Activated naive CD8-positive, alpha-beta T cell treated with anti-CD3 and anti-CD28 coated beads for 36 hours (primary cell): ENCODE data around the gene ROMO1. TPM values are rescaled to one million over a fixed set of nuclear protein-coding genes. Genes with fewer than 3 reads are reported as not detected.
"Not testable (repeated sequence)": the region's sequence is repeated elsewhere in the genome, so short reads cannot be mapped to it uniquely, and the experiment has no call there.

ENCODE experiments used
- DNase-seq: peaks from one replicate; pipeline ENCODE4 v3.0.0; 2021
- H3K27ac Mint-ChIP-seq: one replicate; pipeline ENCODE4 v1.8.0; 2022; ENCODE audit warnings: mild to moderate bottlenecking, moderate library complexity, mixed read lengths
- H3K27me3 Mint-ChIP-seq: one replicate; pipeline ENCODE4 v1.8.0; 2022; ENCODE audit warnings: mild to moderate bottlenecking, mixed read lengths
- H3K36me3 Mint-ChIP-seq: one replicate; pipeline ENCODE4 v1.8.0; 2021; ENCODE audit warnings: mild to moderate bottlenecking, mixed read lengths
- H3K4me1 Mint-ChIP-seq: one replicate; pipeline ENCODE4 v1.8.0; 2021; ENCODE audit warnings: mixed read lengths
- H3K4me3 Mint-ChIP-seq: one replicate; pipeline ENCODE4 v1.8.0; 2022; ENCODE audit warnings: mild to moderate bottlenecking, moderate library complexity, mixed read lengths
- H3K9me3 Mint-ChIP-seq: one replicate; pipeline ENCODE4 v1.8.0; 2022; ENCODE audit warnings: mixed read lengths
- total RNA-seq, 2 experiments: library from RNA; stranded (reverse); gene quantifications; one replicate each; pipeline ENCODE4 v1.2.3, GENCODE V29; 2021

Gene ROMO1
- total RNA-seq, 2 experiments from 2014 or later = 121 to 137 TPM

GRCh38 chr20:35711588-35712209, 12.5 kb downstream of the ROMO1 start:
- Mint-ChIP-seq H3K27me3 (no peaks in the 10 kb centered on the region), H3K9me3 (no peaks in the 10 kb centered on the region), H3K36me3 (peaks cover 39% of the 10 kb centered on the region), H3K4me1 (peaks cover 50% of the 10 kb centered on the region), H3K4me3 (peak overlapping the region; percentile 46), H3K27ac (peak overlapping the region; percentile 84)
- DNase-seq = no peak

GRCh38 chr20:35713120-35713519, 13.9 kb downstream of the ROMO1 start:
- peaks cover 54% of the 10 kb centered on the region for H3K4me1 Mint-ChIP-seq
- not testable (repeated sequence) for H3K4me3 Mint-ChIP-seq

GRCh38 chr20:35714127-35714526, 14.9 kb downstream of the ROMO1 start:
- Mint-ChIP-seq H3K27ac (peak overlapping the region; percentile 67), H3K36me3 (peaks cover 50% of the 10 kb centered on the region), H3K4me1 (peaks cover 50% of the 10 kb centered on the region), H3K4me3 (no peak overlapping the region), H3K9me3 (no peaks in the 10 kb centered on the region), H3K27me3 (no peaks in the 10 kb centered on the region)
- no peak for DNase-seq

More at GRCh38 chr20:35713120-35713519, 13.9 kb downstream of the ROMO1 start:
- DNase-seq, H3K9me3 Mint-ChIP-seq, H3K27me3 Mint-ChIP-seq: not testable (repeated sequence)
- peaks cover 46% of the 10 kb centered on the region for H3K36me3 Mint-ChIP-seq
- peak overlapping the region; percentile 47 for H3K27ac Mint-ChIP-seq

- DNase-seq = no peak
- peak overlapping the region; percentile 46 for H3K27ac Mint-ChIP-seq
- no peak overlapping the region for H3K4me3 Mint-ChIP-seq
Observed at GRCh38 chr20:35715652-35716051, 16.4 kb downstream of the ROMO1 start.

GRCh38 chr20:35716330-35716729, 17.1 kb downstream of the ROMO1 start:
- Mint-ChIP-seq H3K9me3 (no peaks in the 10 kb centered on the region), H3K4me3 (no peak overlapping the region), H3K4me1 (peaks cover 49% of the 10 kb centered on the region)

More at GRCh38 chr20:35715652-35716051, 16.4 kb downstream of the ROMO1 start:
- Mint-ChIP-seq H3K27me3 (no peaks in the 10 kb centered on the region), H3K4me1 (peaks cover 54% of the 10 kb centered on the region), H3K9me3 (no peaks in the 10 kb centered on the region), H3K36me3 (peaks cover 53% of the 10 kb centered on the region)

GRCh38 chr20:35718321-35718720, 19.1 kb downstream of the ROMO1 start:
- H3K4me3 Mint-ChIP-seq, H3K27me3 Mint-ChIP-seq, H3K9me3 Mint-ChIP-seq, DNase-seq, H3K27ac Mint-ChIP-seq: not testable (repeated sequence)
- Mint-ChIP-seq H3K4me1 (peaks cover 53% of the 10 kb centered on the region), H3K36me3 (peaks cover 55% of the 10 kb centered on the region)

More at GRCh38 chr20:35716330-35716729, 17.1 kb downstream of the ROMO1 start:
- H3K36me3 Mint-ChIP-seq = peaks cover 51% of the 10 kb centered on the region
- no peak overlapping the region for H3K27ac Mint-ChIP-seq
- no peak for DNase-seq
- H3K27me3 Mint-ChIP-seq = no peaks in the 10 kb centered on the region

GRCh38 chr20:35718972-35719635, 19.9 kb downstream of the ROMO1 start:
- DNase-seq = no peak
- Mint-ChIP-seq H3K36me3 (peaks cover 58% of the 10 kb centered on the region), H3K4me3 (no peak overlapping the region), H3K9me3 (no peaks in the 10 kb centered on the region), H3K27ac (peak overlapping the region; percentile 34), H3K4me1 (peaks cover 53% of the 10 kb centered on the region), H3K27me3 (no peaks in the 10 kb centered on the region)

GRCh38 chr20:35719717-35720116, 20.5 kb downstream of the ROMO1 start:
- Mint-ChIP-seq H3K9me3 (no peaks in the 10 kb centered on the region), H3K4me1 (peaks cover 54% of the 10 kb centered on the region), H3K27me3 (no peaks in the 10 kb centered on the region), H3K27ac (no peak overlapping the region), H3K36me3 (peaks cover 58% of the 10 kb centered on the region), H3K4me3 (no peak overlapping the region)
- no peak for DNase-seq

- Mint-ChIP-seq H3K36me3 (peaks cover 59% of the 10 kb centered on the region), H3K27me3 (no peaks in the 10 kb centered on the region), H3K9me3 (no peaks in the 10 kb centered on the region), H3K27ac (peak overlapping the region; percentile 38), H3K4me3 (no peak overlapping the region), H3K4me1 (peaks cover 55% of the 10 kb centered on the region)
- no peak for DNase-seq
Observed at GRCh38 chr20:35720165-35721123, 21.2 kb downstream of the ROMO1 start.

- Mint-ChIP-seq H3K36me3 (peaks cover 63% of the 10 kb centered on the region), H3K4me1 (peaks cover 51% of the 10 kb centered on the region), H3K4me3 (no peak overlapping the region), H3K9me3 (no peaks in the 10 kb centered on the region), H3K27ac (no peak overlapping the region), H3K27me3 (no peaks in the 10 kb centered on the region)
- no peak for DNase-seq
Observed at GRCh38 chr20:35721219-35721618, 22.0 kb downstream of the ROMO1 start.

- no peaks in the 10 kb centered on the region for H3K27me3 Mint-ChIP-seq
- no peak for DNase-seq
- peaks cover 65% of the 10 kb centered on the region for H3K36me3 Mint-ChIP-seq
- H3K9me3 Mint-ChIP-seq = no peaks in the 10 kb centered on the region
- H3K4me1 Mint-ChIP-seq = peaks cover 48% of the 10 kb centered on the region
- H3K27ac Mint-ChIP-seq = peak overlapping the region; percentile 22
- no peak overlapping the region for H3K4me3 Mint-ChIP-seq
Observed at GRCh38 chr20:35721621-35722020, 22.4 kb downstream of the ROMO1 start.

GRCh38 chr20:35723275-35723639, 24.1 kb downstream of the ROMO1 start:
- Mint-ChIP-seq H3K36me3 (peaks cover 59% of the 10 kb centered on the region), H3K27ac (peak overlapping the region; percentile 25)
- not testable (repeated sequence) for H3K4me3 Mint-ChIP-seq

GRCh38 chr20:35723652-35724320, 24.6 kb downstream of the ROMO1 start:
- Mint-ChIP-seq H3K4me1 (peaks cover 43% of the 10 kb centered on the region), H3K36me3 (peaks cover 55% of the 10 kb centered on the region), H3K27ac (peak overlapping the region; percentile 72)
- not testable (repeated sequence) for H3K4me3 Mint-ChIP-seq, DNase-seq, H3K9me3 Mint-ChIP-seq, H3K27me3 Mint-ChIP-seq

More at GRCh38 chr20:35723275-35723639, 24.1 kb downstream of the ROMO1 start:
- not testable (repeated sequence) for H3K9me3 Mint-ChIP-seq, DNase-seq, H3K27me3 Mint-ChIP-seq
- H3K4me1 Mint-ChIP-seq = peaks cover 43% of the 10 kb centered on the region

GRCh38 chr20:35724321-35725230, 25.4 kb downstream of the ROMO1 start:
- H3K4me3 Mint-ChIP-seq = no peak overlapping the region
- DNase-seq = no peak
- H3K27me3 Mint-ChIP-seq = no peaks in the 10 kb centered on the region
- peaks cover 52% of the 10 kb centered on the region for H3K36me3 Mint-ChIP-seq
- H3K9me3 Mint-ChIP-seq = no peaks in the 10 kb centered on the region
- H3K27ac Mint-ChIP-seq = peak overlapping the region; percentile 72
- H3K4me1 Mint-ChIP-seq = peaks cover 43% of the 10 kb centered on the region
